Measurements from ENCODE around the gene KCNMA1. TPM values are rescaled to one million over a fixed set of nuclear protein-coding genes. Genes with fewer than 3 reads are reported as not detected.

Gene KCNMA1
- total and polyA plus RNA-seq, 3 donors from 2014 or later = 13.6 to 36.1 (median 24.7) TPM

DNA sequence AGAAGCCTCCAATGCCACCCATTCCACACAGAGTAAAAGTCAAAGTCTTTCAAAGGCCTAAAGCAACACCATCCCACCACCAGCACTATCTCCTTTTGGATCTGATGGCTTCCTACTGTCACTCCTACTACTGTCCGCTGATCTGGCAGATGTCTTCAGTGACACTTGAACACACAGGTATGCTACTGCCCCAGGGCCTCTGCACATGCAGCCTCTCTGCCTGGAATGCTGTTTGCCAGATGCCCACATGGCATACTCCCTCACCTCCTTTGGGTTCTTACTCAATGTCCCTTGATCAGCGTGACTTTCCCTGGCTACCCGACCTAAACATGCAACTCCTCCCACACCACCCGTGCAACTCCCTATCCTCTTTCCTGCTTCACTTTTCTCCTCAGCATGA, 512.4 kb downstream of the KCNMA1 start:
- no peaks in the 10 kb centered on the region for H3K36me3 ChIP-seq (ENCODE audit: low read depth, missing control alignments)
- H3K4me3 ChIP-seq = no peak overlapping the region
- no peak for DNase-seq
- H3K4me1 ChIP-seq = no peaks in the 10 kb centered on the region
- no peak overlapping the region for H3K27ac ChIP-seq
- no peaks in the 10 kb centered on the region for H3K9me3 ChIP-seq
- WGBS, 2 donors = 78 to 84% methylated on average over 4 of the region's 4 CpGs
- no peaks in the 10 kb centered on the region for H3K27me3 ChIP-seq
- intact Hi-C loops (cut with DNase I; ENCODE audit: low total_unique reads) = no loop called here
- TF ChIP-seq, protein P1, sequence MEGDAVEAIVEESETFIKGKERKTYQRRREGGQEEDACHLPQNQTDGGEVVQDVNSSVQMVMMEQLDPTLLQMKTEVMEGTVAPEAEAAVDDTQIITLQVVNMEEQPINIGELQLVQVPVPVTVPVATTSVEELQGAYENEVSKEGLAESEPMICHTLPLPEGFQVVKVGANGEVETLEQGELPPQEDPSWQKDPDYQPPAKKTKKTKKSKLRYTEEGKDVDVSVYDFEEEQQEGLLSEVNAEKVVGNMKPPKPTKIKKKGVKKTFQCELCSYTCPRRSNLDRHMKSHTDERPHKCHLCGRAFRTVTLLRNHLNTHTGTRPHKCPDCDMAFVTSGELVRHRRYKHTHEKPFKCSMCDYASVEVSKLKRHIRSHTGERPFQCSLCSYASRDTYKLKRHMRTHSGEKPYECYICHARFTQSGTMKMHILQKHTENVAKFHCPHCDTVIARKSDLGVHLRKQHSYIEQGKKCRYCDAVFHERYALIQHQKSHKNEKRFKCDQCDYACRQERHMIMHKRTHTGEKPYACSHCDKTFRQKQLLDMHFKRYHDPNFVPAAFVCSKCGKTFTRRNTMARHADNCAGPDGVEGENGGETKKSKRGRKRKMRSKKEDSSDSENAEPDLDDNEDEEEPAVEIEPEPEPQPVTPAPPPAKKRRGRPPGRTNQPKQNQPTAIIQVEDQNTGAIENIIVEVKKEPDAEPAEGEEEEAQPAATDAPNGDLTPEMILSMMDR (IDR thresholded peaks at IDR 0.05) = no peak
- TF ChIP-seq POLR2A (IDR thresholded peaks at IDR 0.05) = no peak

DNA sequence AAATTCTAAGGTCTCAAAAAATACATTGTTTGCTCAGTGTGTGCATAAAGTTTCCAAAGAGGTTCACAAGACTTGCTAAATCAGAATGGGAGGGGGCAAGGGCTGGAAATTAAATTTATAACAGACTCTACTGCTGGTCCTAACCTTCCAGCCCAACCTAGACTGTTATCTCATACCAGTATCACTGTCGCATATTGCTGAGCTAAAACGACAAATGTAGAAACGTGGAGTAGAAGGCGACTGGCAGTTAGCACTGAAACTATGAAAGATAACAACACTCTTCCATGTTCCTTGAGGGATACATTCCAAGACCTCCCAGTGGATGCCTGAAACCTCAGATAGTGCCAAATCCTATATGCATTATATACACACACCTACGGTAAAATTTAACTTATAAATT, 514.3 kb downstream of the KCNMA1 start:
- TF ChIP-seq, protein P1 (IDR thresholded peaks at IDR 0.05) = no peak
- no peak for TF ChIP-seq POLR2A (IDR thresholded peaks at IDR 0.05)
- Histone ChIP-seq H3K27me3 (no peaks in the 10 kb centered on the region), H3K9me3 (no peaks in the 10 kb centered on the region), H3K27ac (no peak overlapping the region), H3K4me1 (no peaks in the 10 kb centered on the region), H3K36me3 (ENCODE audit: low read depth, missing control alignments) (no peaks in the 10 kb centered on the region), H3K4me3 (no peak overlapping the region)
- DNase-seq = no peak
- intact Hi-C loops (cut with DNase I; ENCODE audit: low total_unique reads) = no loop called here
- WGBS, 2 donors = 77 to 86% methylated on average over 5 of the region's 5 CpGs

DNA sequence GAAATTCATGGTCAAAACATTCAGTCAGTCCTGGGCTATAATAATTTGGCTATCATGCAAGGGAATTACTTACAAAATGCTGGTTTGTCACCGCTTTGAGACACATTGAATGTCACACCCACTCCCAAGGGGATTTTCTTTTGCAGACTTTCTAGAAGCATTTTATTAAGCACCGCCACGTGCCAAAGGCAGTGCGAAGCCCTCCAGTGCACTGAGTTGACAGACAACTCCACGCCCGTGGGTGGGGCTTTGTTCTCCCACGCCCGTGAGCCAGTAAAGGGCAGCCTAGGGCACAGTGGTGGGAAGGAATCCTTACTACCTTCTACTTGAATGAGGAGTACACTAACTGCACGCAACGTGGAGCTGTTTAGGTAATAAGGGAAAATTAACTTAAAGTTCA, 515.8 kb downstream of the KCNMA1 start:
- Histone ChIP-seq H3K36me3 (ENCODE audit: low read depth, missing control alignments) (no peaks in the 10 kb centered on the region), H3K4me1 (no peaks in the 10 kb centered on the region), H3K27me3 (no peaks in the 10 kb centered on the region), H3K4me3 (no peak overlapping the region), H3K9me3 (no peaks in the 10 kb centered on the region), H3K27ac (no peak overlapping the region)
- TF ChIP-seq, protein P1 (IDR thresholded peaks at IDR 0.05) = no peak
- no peak for TF ChIP-seq POLR2A (IDR thresholded peaks at IDR 0.05)
- DNase-seq = no peak
- intact Hi-C loops (cut with DNase I; ENCODE audit: low total_unique reads) = no loop called here
- WGBS, 2 donors = 85 to 91% methylated on average over 10 of the region's 10 CpGs

DNA sequence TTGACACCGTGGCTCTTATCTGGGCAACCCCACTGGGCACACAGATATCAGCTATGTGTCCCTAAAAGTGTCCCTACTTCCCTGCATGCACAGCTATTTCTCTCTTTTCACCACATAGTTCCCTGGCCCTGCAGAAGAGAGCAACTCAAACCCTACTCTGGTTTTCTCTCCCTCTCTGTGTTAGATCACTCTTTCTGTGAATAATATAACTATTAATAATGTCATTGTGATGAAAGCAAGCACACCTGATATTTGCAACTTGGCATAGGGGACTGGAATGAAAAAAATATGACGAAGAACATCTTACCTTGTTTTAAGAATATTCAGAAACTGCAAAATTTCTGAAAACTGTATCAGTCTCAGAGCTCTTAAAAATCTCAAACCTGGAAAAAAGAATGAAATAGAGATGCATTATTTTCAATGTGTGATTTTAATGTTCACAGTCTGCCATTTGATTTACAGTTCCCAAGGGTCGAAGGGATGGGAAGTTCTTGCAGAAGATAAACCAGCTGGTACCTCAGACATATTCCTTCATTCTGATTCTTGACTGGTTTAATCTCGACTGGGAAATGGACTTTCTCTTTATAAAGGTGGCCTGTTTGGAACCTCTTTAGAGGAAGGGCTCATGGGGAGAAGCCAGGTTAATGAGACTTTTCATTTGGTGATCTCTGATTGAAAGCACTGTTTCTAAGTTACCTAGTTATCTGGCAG, 516.8 kb downstream of the KCNMA1 start:
- no peak overlapping the region for H3K4me3 ChIP-seq
- no peaks in the 10 kb centered on the region for H3K27me3 ChIP-seq
- no peaks in the 10 kb centered on the region for H3K4me1 ChIP-seq
- TF ChIP-seq, protein P1 (IDR thresholded peaks at IDR 0.05) = no peak
- TF ChIP-seq POLR2A (IDR thresholded peaks at IDR 0.05) = no peak
- no peak for DNase-seq
- WGBS, 2 donors = 69 to 80% methylated on average over 4 of the region's 4 CpGs
- no peaks in the 10 kb centered on the region for H3K9me3 ChIP-seq
- intact Hi-C loops (cut with DNase I; ENCODE audit: low total_unique reads) = no loop called here
- no peaks in the 10 kb centered on the region for H3K36me3 ChIP-seq (ENCODE audit: low read depth, missing control alignments)
- no peak overlapping the region for H3K27ac ChIP-seq

DNA sequence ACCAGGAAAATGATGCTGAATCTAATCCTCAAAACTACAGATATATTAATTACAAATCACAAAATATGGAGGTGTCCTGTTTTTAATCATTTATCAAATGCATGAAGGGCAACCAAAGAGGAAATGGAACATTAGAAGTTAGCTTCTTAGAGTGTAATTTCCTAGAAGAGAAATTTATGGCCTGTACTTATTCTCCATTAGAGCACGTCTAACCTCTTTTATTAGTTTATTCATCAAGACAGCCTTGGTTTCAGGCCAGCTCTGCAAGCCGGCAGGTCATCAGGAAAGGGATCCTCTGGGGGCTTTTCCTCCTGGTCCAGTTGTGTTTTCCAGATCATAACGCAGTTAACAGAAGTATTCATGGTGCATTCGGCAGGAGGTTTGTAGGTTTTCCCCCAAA, 517.6 kb downstream of the KCNMA1 start:
- no peaks in the 10 kb centered on the region for H3K9me3 ChIP-seq
- H3K27me3 ChIP-seq = no peaks in the 10 kb centered on the region
- no peak overlapping the region for H3K27ac ChIP-seq
- 80 to 85% methylated on average over 4 of the region's 4 CpGs for WGBS, 2 donors
- TF ChIP-seq POLR2A (IDR thresholded peaks at IDR 0.05) = no peak
- TF ChIP-seq, protein P1 (IDR thresholded peaks at IDR 0.05) = no peak
- intact Hi-C loops (cut with DNase I; ENCODE audit: low total_unique reads) = no loop called here
- no peaks in the 10 kb centered on the region for H3K36me3 ChIP-seq (ENCODE audit: low read depth, missing control alignments)
- DNase-seq = no peak
- no peaks in the 10 kb centered on the region for H3K4me1 ChIP-seq
- H3K4me3 ChIP-seq = no peak overlapping the region
